ENCODE measurements around the gene TTLL8.

The TTLL8 gene

DNA sequence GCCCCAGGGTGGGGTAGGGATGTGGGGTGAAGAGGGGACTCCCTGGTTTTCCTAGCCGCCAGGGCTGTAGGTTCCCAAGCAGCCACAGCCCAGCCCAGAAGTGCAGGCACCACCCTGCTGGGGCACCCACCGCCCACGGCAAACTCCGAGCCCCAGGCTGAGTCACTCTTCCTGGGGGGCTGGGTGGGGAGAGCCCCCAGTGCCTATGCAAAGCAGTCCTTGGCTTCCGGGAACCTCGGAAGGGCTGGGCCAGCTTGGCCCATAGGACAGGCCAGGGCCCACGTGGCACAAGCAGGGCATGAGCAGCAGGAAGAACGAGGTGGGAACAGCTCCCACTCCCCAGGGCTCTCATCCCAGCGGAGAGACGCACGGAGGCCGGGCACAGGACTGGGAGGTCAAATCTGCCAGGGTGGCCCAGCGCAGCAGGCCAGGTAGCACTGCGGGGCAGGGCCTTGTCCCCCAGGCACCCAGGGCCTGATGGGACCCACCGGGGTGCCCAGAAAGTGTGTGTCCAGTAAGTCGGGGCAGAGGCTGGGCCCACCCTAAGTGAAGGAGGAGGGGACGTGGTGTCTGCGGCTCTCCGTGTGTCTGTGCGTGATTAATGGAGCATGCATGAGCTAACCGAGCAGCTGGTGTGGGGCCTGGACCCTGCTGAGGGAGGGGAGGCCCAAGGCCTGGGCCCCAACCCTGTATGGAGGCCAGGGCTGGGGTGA lies 41.0 kb downstream of the TTLL8 start:
- DNase-seq = no peak

DNA sequence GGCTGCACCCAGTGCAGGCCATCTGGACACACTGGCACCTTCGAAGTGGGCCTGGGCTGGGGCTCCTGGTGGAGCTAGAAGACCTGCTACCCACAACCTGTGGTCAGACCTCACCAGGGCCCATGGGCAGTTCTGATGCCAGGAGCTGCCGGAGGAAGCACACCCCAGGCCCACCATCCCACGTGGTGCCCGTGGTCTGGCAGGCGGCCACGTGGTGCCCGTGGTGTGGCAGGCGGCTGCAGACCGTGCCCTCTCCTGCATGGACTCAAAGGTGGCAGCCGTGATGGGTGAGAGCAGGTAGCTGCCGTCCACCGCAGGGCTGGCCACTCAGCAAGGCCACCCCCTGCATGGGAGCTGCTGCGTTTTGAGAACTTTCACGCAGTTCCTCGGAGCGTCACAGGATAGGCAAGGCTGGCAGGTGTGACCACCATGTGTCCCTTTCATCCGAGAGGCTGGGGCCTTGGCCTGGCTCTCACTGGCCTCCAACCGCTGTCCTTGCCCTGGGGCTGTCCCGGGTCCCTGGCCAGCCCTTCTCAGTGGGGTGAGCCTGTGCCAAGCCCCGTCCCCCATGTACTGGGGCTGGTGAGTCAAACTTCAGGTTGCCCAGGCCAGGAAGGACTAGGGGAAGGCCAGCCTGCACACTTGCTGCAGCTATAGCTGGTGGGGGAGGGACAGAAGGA lies 41.6 kb downstream of the TTLL8 start:
- DNase-seq = no peak

DNA sequence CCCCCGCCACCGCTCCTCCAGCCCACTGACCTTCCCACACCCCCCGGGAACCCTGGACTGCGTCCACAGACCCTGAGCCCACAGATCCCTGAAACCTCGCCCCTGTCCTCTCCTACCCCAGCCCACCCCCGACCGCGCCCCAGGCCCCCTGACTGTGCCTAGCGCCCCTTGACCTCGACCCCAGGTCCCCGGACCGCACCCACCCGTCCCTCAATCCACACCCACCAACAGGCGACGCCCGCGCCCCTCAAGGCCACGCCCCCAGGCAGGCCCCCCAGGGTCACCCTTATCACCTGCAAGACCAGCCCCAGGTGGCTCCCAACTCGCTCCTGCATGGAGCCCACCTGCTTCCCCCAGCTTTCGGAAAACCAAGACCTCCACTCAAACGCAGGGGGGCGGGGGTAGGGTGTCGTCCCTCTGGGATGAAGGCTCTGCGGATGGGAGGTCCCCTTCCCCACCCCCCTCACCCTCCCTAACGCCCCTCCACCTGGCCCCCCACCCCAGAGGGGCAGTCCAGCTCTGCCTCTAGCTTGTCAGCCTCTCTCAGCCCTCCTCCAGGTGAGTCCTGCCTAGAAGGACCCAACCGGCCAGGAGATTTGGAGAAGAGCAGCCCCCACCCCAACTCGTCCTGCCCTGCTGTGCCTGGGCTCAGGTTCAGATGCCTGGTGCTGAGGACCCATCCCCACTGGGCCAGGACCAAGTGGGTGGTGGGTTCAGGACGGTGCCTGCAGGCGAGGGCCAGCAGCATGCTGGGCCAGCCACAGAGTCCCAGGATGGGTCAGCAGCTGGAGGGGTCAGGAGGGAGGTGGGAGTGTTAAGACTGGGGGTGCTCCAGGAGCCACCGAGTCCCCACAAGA lies 42.4 kb downstream of the TTLL8 start:
- DNase-seq = no peak

DNA sequence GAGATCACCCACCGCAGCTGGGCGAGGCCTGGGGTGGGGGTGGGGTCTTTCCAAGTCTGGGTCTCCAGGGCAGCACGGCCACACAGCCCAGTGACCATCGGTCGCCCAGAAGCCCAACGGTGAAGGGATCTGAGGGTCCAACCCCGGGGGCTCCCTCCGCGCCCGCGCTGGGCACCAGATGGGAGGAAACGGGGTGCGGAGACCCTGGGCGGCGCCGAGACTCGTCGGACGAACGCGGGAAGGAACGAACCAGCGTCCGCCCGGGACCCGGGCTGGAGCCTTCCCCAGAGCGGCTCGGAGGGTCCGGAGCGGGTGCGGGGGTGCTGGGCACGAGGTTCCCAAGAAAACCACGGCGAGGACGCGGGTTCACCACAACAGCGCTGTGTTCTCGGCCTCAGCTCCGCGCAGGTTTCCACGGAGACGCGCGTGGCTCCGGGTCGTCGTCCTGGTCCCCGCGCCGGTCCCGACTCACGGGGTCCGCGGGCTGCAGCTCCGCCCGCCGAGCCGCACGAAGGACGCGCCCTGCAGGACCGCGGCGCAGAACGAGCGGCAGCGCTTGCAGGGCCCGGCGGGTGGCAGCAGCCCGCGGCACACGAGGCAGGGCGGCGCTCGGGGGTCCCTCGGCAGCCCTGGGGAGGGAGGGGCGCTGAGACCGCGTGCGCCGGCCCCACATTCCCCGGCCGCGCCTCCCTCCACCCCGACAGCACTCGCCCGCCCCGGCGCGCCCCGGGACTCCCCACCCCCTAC lies 43.3 kb downstream of the TTLL8 start:
- DNase-seq = no peak

DNA sequence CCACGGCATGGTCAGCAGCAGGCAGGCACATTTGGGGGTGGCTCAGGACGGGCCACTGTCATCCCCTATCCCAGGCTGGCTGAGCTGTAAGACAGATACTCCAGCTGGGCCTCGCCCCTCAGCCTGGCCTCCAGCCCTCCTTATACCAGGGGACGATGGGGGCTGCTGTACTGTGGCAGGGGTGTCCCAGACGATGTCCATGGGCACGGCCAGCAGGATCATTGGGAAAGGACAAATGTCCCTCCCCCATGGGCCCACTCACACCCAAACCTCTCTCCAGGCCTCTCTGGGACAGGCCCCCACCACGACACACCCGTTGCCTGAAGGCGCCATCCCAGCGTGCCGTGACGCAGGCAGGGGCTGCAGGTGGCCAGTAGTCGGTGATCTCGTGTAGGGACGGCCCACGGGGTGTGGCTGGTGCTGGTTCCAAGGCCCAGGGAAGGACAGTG lies 44.0 kb downstream of the TTLL8 start:
- no peak for DNase-seq

DNA sequence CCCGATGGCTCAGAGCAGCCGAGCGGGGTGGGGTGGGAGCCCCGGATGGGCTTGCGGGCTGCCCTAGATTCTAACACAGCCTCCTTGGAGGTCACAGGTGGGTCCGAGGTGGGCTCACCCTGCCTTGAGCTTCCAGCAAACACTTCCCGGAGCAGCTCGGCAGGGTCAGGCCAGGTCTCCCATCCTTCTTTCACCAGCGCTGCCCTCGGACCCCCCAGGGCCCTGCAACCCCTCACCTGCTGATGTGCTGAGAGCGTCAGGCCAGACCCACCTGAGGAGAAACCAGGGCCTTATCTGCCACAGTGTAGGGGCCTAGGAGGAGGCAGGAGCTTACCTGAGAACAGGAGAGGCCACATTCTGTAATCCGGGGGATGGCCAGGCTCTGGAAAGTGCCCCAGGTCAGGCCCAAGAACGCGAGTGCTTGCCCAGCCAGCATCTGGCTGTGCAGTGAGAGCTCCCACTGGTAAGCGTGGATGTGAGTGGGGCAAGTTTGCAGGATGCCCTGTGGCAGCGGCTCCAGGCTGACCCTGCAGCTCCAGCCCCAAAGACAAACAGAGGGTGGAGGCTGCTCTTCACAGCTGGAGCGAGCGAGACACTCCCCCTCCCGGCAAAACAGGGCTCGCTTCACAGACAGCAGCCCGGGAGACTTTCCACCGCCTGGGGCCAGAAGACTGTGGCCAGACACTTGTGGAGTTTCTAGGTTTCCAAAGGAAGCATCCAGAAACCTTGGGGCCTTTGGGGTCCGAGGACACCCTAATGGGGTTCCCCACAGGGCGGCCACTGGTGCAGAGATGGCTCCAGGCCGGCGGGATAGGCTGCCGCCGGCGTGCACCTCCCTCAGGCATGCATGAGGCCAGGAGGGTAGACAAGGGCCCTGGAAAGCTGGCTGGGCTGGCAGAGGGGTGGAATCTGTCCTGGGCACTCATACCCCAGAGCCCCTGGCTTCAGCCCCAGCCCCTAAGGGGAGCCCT lies 45.6 kb downstream of the TTLL8 start, which contains the start of gene IL17REL:
IL17REL (minus strand) TSS at position 555 of the 971 bp plus-strand sequence; CDS start at position 436, 119 bp downstream.
- DNase-seq = no peak

DNA sequence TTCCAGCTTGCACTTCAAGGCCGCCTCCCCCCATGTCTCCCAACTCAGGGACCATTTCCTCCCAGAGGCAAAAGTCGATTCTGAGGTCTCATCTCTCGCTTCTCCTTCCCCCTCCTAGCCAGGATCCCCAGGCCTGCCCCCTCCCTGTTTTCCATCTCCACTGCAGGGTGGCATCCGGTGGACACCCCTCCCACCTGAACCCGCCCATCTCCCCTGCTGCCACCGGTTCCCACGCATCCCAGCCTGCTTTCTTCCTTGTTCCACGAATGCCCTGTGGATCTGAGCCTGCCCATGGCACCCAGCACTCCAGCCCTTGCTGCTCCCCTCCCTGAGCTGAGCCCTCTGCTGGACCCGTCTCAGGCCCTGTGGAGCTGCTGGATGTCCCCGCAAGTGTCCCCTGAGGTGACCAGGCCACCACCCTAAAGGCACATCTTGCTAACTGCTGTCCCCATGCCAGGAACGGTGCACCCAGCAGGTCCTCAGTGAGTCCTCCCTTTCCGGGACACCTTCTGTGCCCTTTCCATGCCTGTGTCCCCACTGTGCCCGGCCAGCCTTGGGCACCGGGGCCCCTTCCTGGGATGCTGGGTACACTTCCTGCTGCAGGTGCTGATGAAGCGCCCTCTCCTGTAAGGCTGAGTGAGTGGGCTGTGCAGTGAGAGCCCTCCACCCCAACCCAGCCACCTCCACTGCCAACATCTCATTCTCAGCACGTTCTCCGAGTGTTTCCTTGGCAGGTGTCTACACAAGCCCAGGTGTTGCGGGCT lies 46.5 kb downstream of the TTLL8 start:
- DNase-seq = no peak

DNA sequence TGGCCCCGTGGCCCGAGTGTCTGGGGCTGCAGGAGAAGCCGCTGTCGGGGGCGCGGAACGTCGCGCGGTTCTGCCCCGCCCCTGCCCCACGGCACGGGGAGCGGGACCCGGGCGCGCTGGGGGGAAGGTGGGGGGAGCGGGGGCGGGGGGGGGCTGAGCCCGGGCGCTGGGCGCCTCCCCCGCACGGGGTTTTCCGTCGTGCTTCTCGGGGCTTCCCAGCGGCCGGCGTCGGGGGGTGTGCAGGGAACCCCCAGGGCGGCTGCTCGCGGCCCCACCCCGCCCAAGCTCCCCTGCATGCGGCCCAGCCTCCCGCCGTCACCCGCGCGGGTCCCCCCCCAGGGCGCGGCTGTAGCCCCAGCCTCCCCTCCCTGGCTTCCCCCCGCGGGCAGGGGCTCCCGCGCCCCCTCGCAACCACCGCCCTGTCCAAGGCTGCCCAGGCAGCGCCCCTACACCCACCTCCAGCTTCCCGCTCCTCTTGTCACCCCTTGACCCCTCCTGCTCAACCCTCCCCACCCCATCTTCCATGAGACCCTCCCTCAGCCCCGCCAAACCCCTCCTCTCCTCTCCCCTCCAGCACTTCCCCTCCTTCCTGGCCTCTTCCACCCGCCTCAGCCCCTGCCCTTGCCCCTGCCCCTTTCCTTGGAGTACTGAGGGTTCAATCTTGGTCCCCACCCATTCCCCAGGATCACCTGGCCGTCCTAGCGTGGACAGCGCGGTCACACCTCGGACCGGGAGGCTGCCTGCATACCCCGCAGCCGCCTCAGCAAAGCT lies 47.2 kb downstream of the TTLL8 start:
- DNase-seq = no peak

DNA sequence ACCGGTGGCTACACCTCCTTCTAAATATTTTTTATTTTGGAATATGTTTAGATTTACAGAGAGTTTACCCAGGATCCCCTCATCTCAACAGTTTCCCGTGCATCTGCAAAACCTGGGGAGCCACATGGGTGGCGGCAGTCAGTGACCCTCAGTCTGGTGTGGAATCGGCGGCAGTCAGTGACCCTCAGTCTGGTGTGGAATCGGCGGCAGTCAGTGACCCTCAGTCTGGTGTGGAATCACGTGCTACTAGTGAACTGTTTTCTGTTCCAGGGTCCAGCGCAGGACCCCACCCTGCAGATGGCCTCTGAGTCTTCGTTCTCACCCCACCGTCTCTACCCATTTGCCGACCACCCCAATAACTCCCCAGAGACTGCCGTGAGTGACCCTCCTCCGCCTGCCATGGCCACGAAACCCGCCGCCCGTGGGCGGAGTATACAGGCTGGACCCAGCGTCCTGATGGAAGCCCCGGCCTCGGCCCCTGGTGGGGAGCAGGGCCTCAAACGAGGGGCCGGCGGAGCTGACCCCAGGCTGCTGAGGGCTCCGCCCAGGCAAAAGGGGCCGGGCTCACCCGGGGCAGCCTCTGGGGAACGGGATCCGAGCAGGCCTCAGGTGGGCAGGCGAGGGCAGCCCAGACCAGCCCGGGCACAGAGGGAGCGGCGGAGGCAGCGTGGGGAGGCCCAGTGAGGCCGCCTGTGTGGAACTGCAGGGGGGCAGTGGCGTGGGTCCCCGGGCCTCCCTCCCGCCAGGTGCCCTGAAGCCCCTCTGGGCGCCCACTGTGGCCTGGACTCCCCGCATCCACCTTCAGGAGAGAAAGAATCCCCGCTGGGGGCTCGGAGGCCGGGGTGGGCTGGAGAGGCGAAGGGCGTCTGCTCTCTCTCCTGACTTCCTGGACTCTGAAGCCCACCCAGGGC lies 48.1 kb downstream of the TTLL8 start:
- no peak for DNase-seq

DNA sequence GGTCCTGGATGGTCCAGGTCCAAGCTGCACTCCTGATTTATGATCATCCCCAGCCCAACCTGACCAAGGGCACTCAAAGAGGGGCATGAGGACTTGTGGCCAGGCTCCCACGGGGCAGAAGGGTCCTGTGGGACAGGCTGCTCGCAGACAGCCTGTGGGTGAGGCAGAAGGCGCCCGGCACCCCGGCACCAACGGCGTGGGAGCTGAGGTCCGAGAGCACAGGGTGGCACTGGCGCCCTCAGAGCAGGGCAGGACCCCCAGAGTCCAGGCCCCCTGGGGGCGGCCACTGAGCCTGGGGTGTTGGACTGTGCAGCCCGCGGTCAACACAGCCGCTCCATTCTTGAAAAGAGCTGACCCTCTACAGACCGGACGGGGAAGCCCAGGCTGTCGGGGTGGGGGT lies 48.8 kb downstream of the TTLL8 start:
- no peak for DNase-seq

DNA sequence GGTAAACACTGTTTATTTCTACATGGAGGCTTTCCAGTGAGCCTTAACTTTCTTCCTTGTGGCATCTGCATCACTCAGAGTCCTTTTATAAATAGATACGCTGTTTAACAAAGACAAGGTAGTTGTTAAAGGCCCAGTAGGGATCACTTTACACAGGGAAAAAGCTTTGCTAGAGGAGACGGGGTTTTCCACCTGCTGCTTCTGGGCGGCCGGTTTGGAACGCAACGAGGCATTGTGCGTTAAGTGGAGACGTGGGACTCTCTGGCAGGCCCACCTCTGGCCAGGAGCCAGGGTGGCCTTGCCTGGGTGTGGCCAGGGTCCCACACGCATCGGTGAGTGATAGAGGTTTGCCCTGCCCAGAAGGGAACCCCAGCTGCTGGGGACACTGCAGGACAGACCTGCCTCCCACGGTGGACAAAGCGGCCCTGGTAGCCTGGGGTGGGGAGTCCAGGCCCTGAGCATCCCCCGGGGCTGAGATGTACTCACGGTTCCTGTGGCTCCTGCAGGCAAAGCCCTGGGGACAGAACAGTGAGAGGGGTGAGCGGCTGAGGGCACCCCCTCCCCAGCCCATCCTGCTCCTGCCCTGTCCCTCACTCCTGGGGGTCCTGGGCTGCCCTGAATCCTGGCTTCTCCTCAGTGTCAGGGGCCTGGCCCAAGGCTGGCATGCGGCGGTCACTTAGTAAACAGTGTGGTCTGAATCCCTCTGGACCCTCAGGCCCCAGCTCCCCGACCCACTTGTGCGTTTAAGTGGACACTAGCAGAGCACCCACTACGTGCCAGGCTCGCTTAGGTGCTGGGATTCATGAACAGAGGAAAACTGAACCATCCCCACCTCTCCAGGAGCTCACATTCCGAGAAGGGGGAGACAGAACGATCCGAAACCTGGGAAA lies 49.7 kb downstream of the TTLL8 start:
- DNase-seq = no peak

DNA sequence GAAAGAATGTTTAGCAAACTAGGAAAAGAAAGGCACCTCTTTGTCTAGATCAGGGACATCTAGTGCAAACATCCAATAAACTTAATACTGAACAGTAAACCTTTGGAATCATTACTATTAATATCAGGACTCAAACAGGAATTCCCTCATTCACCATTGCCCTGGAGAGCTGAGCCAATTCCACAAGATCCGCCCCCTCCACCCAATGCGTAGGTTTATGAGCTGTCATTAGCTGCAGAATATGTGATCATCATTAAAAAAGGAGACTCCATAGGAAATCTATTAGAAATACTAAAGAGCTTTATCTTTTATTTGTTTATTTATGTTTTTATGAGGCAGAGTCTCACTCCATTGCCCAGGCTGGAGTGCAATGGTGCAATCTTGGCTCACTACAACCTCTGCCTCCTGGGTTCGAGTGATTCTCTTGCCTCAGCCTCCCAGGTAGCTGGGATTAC lies 51.0 kb downstream of the TTLL8 start:
- DNase-seq = no peak

DNA sequence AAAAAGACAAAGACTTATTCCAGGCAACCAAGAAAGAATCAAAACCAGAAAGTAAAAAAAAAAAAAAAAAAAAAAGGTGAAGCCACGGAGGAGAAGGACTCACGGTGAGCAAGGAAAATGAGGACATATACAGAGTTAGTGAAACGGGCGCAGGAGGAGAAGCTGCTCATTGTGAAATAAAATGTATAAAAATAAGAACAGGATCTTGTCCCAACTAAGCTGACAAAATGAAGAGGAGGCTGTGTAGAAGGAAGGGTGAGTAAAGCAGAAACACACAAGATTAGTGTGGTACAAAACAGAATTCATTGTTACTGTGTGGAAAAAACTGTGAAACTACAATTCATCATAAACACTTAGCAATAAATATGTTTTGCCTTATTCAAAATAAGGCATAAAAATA lies 53.2 kb downstream of the TTLL8 start:
- no peak for DNase-seq

DNA sequence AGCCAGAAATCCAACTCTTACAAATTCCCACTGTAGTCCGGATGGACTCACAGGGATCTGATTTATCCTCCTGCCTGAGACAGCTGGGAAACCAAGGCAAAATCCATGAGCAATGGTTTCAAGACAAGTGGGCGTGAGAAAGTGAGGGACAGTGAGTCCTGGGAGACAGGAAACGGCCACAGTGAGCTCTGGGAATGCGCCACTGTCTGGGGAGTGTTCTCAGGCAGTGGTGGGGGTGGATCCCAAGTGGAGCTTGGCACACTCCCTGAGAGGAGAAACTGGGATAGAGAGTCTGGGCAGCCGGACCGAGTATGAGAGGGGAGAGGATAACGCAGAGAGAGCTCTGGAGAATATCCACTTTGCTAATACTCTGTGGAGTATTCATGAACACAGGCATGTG lies 55.3 kb downstream of the TTLL8 start:
- no peak for DNase-seq

DNA sequence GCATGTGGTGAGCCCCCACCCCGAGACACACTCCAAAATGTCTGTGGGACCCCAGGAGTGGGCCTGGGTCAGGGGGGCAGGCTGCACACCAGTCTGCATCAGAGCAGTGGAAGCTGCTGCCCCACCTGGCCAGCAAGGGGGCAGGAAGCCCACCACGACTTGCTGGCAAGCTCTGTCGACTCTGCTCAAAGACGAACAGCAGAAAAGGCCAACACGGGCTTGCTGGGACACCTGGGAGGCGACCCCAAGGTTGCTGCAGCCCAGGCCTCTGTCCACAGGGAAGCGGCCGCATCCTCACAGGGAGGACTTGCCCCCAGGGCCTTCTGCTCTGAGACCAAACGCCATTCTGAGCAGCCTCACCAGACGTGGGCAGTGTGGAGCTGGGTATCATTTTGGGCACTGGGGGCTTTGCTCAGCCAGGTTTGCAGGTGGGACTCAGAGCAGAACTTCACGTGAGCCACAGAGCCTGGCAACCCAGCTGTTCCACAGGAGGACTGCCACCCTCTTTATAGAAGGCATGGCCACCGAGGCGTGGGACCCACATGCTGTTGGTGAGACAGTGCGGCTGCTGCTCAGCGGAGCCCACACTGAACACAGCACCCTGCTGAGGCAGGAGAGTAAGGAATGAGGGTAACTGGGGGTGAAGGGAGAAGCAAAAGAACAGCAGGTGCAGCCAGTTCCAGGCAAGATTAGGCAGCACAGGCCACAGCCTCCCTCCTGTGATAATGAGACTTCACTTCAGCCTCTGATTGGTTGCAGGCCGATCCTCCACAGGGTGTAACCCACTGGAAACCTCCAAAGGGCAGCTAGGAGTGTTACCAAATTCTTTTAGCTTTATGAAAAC lies 56.5 kb downstream of the TTLL8 start:
- DNase-seq = no peak

All from fibroblast of skin of abdomen (primary cell).